HepG2 (cell line): ENCODE measurements around the gene EFNA3. TPM values are rescaled to one million over a fixed set of nuclear protein-coding genes. Genes with fewer than 3 reads are reported as not detected.
A peak's percentile ranks its signal among the peaks of the same experiment; 100 is the strongest.

Source experiments
- AKNA ChIP-seq: sonication (generic); formaldehyde crosslinking; IDR thresholded peaks from 2 replicates; pipeline ENCODE4 v1.4.0; 2020; ENCODE audit warnings: missing genetic modification reagents, borderline replicate concordance
- ESRRA ChIP-seq: sonication (generic); formaldehyde crosslinking; IDR thresholded peaks from 2 replicates; pipeline ENCODE4 v1.5.1; 2020; ENCODE audit warnings: mild to moderate bottlenecking, low read depth, missing genetic modification reagents
- FLYWCH1 ChIP-seq: sonication (generic); formaldehyde crosslinking; IDR thresholded peaks from 2 replicates; pipeline ENCODE4 v1.8.1; 2023; ENCODE audit warnings: mild to moderate bottlenecking, missing genetic modification reagents
- MTA3 ChIP-seq: sonication (generic); formaldehyde crosslinking; IDR thresholded peaks from 2 replicates; pipeline ENCODE4 v1.4.0; 2020; ENCODE audit warnings: missing genetic modification reagents
- NAIF1 ChIP-seq: sonication (generic); formaldehyde crosslinking; IDR thresholded peaks from 2 replicates; pipeline ENCODE4 v1.5.0; 2020; ENCODE audit warnings: mild to moderate bottlenecking, missing genetic modification reagents, borderline replicate concordance
- NR2C2 ChIP-seq: sonication (generic); formaldehyde crosslinking; IDR thresholded peaks from 2 replicates; pipeline ENCODE4 v1.4.0; 2020; ENCODE audit warnings: missing genetic modification reagents, mild to moderate bottlenecking, moderate library complexity, borderline replicate concordance
- REL ChIP-seq: sonication (generic); formaldehyde crosslinking; conservative IDR thresholded peaks from 2 replicates; pipeline ENCODE4 v1.8.0; 2022; ENCODE audit warnings: mild to moderate bottlenecking, missing genetic modification reagents, moderate library complexity
- RFXANK ChIP-seq: IDR thresholded peaks from 2 replicates; pipeline ENCODE4 v1.6.1; 2016
- RXRB ChIP-seq: IDR thresholded peaks from 2 replicates; pipeline ENCODE4 v1.6.1; 2016; ENCODE audit warnings: borderline replicate concordance, missing genetic modification reagents, missing compliant biosample characterization
- SIN3A ChIP-seq: IDR thresholded peaks from 2 replicates; pipeline ENCODE4 v1.6.1; 2011; ENCODE audit warnings: low read depth, mild to moderate bottlenecking, control low read depth, low read length, borderline replicate concordance
- TEAD2 ChIP-seq: sonication (generic); formaldehyde crosslinking; IDR thresholded peaks from 2 replicates; pipeline ENCODE4 v1.9.0; 2021; ENCODE audit warnings: missing genetic modification reagents
- TFDP2 ChIP-seq: sonication (generic); formaldehyde crosslinking; IDR thresholded peaks from 2 replicates; pipeline ENCODE4 v1.4.0; 2020; ENCODE audit warnings: missing genetic modification reagents
- ZMYM2 ChIP-seq: sonication (generic); formaldehyde crosslinking; IDR thresholded peaks from 2 replicates; pipeline ENCODE4 v1.8.0; 2022; ENCODE audit warnings: mild to moderate bottlenecking, missing genetic modification reagents
- ZMYM3 ChIP-seq: sonication (generic); formaldehyde crosslinking; IDR thresholded peaks from 2 replicates; pipeline ENCODE4 v1.5.1; 2020; ENCODE audit warnings: mild to moderate bottlenecking, missing genetic modification reagents
- polyA plus RNA-seq, 8 experiments: library from polyadenylated mRNA; depleted of rRNA in 3 of 8; stranded (reverse) in 7 of 8; unstranded in 1 of 8; fragments of >200 nt; fragmentation: Illumina TruSeq in 4 of 8; extraction: Trizol in 4 of 8; gene quantifications; 2 replicates each; pipeline versions ENCODE4 v1.2.1 to v1.2.3, GENCODE V29; 2011 to 2016; ENCODE audit warnings: low read depth in 4 of 8, missing spikeins in 1 of 8, mixed read lengths in 1 of 8; ENCODE audit not compliant: insufficient read depth in 1 of 8
- total RNA-seq, 5 experiments: library from RNA; depleted of rRNA; stranded (reverse); fragments of >200 nt; fragmentation: Illumina TruSeq; extraction: Trizol; gene quantifications; 2 replicates each; pipeline ENCODE4 v1.2.3, GENCODE V29; 2016; ENCODE audit warnings: low read depth in 1 of 5
- TF ChIP-seq, protein P1 (sequence below): sonication (generic); formaldehyde crosslinking; IDR thresholded peaks from 2 replicates; pipeline ENCODE4 v1.8.1; 2023; ENCODE audit warnings: mild to moderate bottlenecking, missing genetic modification reagents
- TF ChIP-seq, protein P2 (sequence below): sonication (generic); formaldehyde crosslinking; IDR thresholded peaks from 2 replicates; pipeline ENCODE4 v1.8.0; 2022; ENCODE audit warnings: missing genetic modification reagents, mild to moderate bottlenecking, moderate library complexity, borderline replicate concordance
- TF ChIP-seq, protein P3 (sequence below): sonication (generic); formaldehyde crosslinking; IDR thresholded peaks from 2 replicates; pipeline ENCODE4 v1.4.0; 2020; ENCODE audit warnings: missing genetic modification reagents, borderline replicate concordance

Gene EFNA3
- total and polyA plus RNA-seq, 2 of the 13 experiments (the other 11 are each of a cell fraction or from before 2014, with no cell fraction given) = 1.0 to 5.7 TPM

DNA sequence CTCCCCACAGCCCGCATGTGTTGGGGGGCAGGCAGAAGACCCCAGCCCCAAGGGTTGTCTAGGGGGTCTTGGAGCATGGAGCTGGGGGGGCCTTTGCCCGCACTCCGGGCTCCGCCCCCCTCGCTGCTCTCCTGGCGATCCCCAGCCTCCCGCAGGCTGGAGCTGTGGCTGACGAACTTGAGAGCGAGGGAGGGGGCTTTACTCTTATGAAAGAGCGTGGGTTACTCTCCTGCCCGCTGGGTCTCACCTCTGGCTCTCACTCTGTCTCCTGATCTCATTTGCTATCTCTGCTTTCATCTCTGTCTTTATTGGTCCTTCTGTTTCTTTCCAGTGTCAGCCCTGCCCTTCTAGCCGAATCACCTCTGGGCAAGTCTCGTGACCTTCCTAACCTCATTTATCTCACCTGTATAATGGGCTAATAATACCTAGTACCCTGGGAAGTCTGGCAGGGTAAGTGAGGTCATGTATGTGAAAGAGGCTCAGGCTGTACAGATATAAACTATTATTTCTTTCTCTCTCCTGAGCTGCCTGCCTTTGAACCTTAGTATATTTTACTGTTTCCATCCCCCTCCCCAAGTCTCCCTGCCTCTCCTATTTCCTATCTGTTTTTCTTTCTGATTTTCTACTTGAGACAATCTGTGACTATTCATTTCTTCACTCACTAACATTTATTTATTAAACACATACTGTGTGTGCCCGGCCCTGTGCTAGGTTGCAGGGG is 14.4 kb upstream of the EFNA3 start (continued):
- TF ChIP-seq, protein P1, sequence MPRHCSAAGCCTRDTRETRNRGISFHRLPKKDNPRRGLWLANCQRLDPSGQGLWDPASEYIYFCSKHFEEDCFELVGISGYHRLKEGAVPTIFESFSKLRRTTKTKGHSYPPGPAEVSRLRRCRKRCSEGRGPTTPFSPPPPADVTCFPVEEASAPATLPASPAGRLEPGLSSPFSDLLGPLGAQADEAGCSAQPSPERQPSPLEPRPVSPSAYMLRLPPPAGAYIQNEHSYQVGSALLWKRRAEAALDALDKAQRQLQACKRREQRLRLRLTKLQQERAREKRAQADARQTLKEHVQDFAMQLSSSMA (CRISPR knock-in tag) = no peak
- TF ChIP-seq ZMYM3 (CRISPR knock-in tag) = peak; percentile 97
- TF ChIP-seq TFDP2 (CRISPR knock-in tag) = no peak
- no peak for TF ChIP-seq RFXANK (CRISPR knock-in tag)
- 0 out of 2 replicates have a peak, but pooled peaks have one; percentile 43 for TF ChIP-seq NAIF1 (CRISPR knock-in tag)
- no peak for TF ChIP-seq AKNA (CRISPR knock-in tag)
- peak; percentile 59; the same call in 1 of the 2 replicates for TF ChIP-seq SIN3A
- peak; percentile 1; the same call in 1 of the 2 replicates for TF ChIP-seq RXRB (CRISPR knock-in tag)
- no peak for TF ChIP-seq MTA3 (CRISPR knock-in tag)
- peak; percentile 61; the same call in 1 of the 2 replicates for TF ChIP-seq ZMYM2 (CRISPR knock-in tag)
- TF ChIP-seq FLYWCH1 (CRISPR knock-in tag) = no peak
- TF ChIP-seq, protein P2, sequence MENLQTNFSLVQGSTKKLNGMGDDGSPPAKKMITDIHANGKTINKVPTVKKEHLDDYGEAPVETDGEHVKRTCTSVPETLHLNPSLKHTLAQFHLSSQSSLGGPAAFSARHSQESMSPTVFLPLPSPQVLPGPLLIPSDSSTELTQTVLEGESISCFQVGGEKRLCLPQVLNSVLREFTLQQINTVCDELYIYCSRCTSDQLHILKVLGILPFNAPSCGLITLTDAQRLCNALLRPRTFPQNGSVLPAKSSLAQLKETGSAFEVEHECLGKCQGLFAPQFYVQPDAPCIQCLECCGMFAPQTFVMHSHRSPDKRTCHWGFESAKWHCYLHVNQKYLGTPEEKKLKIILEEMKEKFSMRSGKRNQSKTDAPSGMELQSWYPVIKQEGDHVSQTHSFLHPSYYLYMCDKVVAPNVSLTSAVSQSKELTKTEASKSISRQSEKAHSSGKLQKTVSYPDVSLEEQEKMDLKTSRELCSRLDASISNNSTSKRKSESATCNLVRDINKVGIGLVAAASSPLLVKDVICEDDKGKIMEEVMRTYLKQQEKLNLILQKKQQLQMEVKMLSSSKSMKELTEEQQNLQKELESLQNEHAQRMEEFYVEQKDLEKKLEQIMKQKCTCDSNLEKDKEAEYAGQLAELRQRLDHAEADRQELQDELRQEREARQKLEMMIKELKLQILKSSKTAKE (CRISPR knock-in tag) = no peak
- peak; percentile 65; the same call in 1 of the 2 replicates for TF ChIP-seq ESRRA
- no peak for TF ChIP-seq REL (CRISPR knock-in tag)
- no peak for TF ChIP-seq NR2C2 (CRISPR knock-in tag)
- TF ChIP-seq, protein P3, sequence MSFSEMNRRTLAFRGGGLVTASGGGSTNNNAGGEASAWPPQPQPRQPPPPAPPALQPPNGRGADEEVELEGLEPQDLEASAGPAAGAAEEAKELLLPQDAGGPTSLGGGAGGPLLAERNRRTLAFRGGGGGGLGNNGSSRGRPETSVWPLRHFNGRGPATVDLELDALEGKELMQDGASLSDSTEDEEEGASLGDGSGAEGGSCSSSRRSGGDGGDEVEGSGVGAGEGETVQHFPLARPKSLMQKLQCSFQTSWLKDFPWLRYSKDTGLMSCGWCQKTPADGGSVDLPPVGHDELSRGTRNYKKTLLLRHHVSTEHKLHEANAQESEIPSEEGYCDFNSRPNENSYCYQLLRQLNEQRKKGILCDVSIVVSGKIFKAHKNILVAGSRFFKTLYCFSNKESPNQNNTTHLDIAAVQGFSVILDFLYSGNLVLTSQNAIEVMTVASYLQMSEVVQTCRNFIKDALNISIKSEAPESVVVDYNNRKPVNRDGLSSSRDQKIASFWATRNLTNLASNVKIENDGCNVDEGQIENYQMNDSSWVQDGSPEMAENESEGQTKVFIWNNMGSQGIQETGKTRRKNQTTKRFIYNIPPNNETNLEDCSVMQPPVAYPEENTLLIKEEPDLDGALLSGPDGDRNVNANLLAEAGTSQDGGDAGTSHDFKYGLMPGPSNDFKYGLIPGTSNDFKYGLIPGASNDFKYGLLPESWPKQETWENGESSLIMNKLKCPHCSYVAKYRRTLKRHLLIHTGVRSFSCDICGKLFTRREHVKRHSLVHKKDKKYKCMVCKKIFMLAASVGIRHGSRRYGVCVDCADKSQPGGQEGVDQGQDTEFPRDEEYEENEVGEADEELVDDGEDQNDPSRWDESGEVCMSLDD (CRISPR knock-in tag) = no peak
- TF ChIP-seq TEAD2 (CRISPR knock-in tag) = no peak
